SK-N-SH (cell line): ENCODE data around the gene DDX50. TPM values are rescaled to one million over a fixed set of nuclear protein-coding genes. Genes with fewer than 3 reads are reported as not detected.
"Not testable (repeated sequence)": the region's sequence is repeated elsewhere in the genome, so short reads cannot be mapped to it uniquely, and the experiment has no call there.

Experiments used
- CTCF ChIA-PET: fragments of 300-600, 350-600 bp; formaldehyde crosslinking; extraction: SDS; loops from one replicate; lab custom pipeline; 2021; lab: Yijun Ruan, JAX
- POLR2A ChIA-PET: fragments of 350-600 bp; sonication (Branson Sonifier 250); formaldehyde crosslinking; extraction: SDS; loops from one replicate; lab custom pipeline; 2020; ENCODE audit warnings: antibody characterized with exemption, inconsistent platforms; lab: Yijun Ruan, JAX
- DNase-seq: peaks from one replicate; pipeline ENCODE4 v3.0.0; 2012
- H2AFZ ChIP-seq: fragments of 200-600 bp; sonication (generic); 2 replicates; pipeline ENCODE4 v1.8.1; 2016; ENCODE audit warnings: antibody characterized with exemption, mild to moderate bottlenecking, low read depth
- H3F3A ChIP-seq: fragments of 200-600 bp; sonication (generic); replicated peaks from 2 replicates; pipeline ENCODE3; 2016; ENCODE audit warnings: antibody characterized with exemption, mild to moderate bottlenecking; ENCODE audit not compliant: insufficient read depth
- H3K27ac ChIP-seq, 2 experiments: fragments of 200-500 bp in 1 of 2; fragments of 200-600 bp in 1 of 2; sonication (Bioruptor generic) in 1 of 2; sonication (generic), shearing (Covaris generic) in 1 of 2; 2 replicates each; pipeline versions ENCODE4 v1.5.1 to v1.6.1; 2014 to 2016; ENCODE audit warnings: low read depth in 2 of 2, inconsistent platforms in 1 of 2, low read length in 1 of 2, mild to moderate bottlenecking in 1 of 2, mixed read lengths in 1 of 2
- H3K27me3 ChIP-seq: fragments of 200-600 bp; sonication (generic), shearing (Covaris generic); 2 replicates; pipeline ENCODE4 v1.6.1; 2016; ENCODE audit warnings: mixed run types; ENCODE audit not compliant: insufficient read depth
- H3K36me3 ChIP-seq, 2 experiments: fragments of 200-500 bp in 1 of 2; fragments of 200-600 bp in 1 of 2; sonication (Bioruptor generic) in 1 of 2; sonication (generic) in 1 of 2; replicated peaks in 1 of 2; 2 replicates each; pipeline versions ENCODE3 to v1.5.1; 2014 to 2016; ENCODE audit warnings: low read length in 1 of 2, mild to moderate bottlenecking in 1 of 2; ENCODE audit not compliant: insufficient read depth in 2 of 2, control insufficient read depth in 1 of 2
- H3K4me1 ChIP-seq, 2 experiments: fragments of 200-500 bp in 1 of 2; fragments of 200-600 bp in 1 of 2; sonication (Bioruptor generic) in 1 of 2; sonication (generic), shearing (Covaris generic) in 1 of 2; 2 replicates each; pipeline versions ENCODE4 v1.5.1 to v1.6.1; 2014 to 2016; ENCODE audit warnings: low read depth in 1 of 2, low read length in 1 of 2, mixed run types in 1 of 2; ENCODE audit not compliant: insufficient read depth in 2 of 2, control insufficient read depth in 1 of 2
- H3K4me2 ChIP-seq: fragments of 200-600 bp; sonication (generic), shearing (Covaris generic); 2 replicates; pipeline ENCODE4 v1.6.1; 2017; ENCODE audit warnings: mixed run types
- H3K4me3 ChIP-seq, 2 experiments: fragments of 200-500 bp in 1 of 2; fragments of 200-600 bp in 1 of 2; sonication (Bioruptor generic) in 1 of 2; sonication (generic), shearing (Covaris generic) in 1 of 2; 2 replicates each; pipeline versions ENCODE4 v1.5.1 to v1.8.1; 2014 to 2016; ENCODE audit warnings: low read depth in 2 of 2, inconsistent platforms in 1 of 2, low read length in 1 of 2, mild to moderate bottlenecking in 1 of 2, mixed read lengths in 1 of 2, moderate library complexity in 1 of 2
- H3K79me2 ChIP-seq: fragments of 200-600 bp; sonication (generic); 2 replicates; pipeline ENCODE4 v1.8.1; 2017; ENCODE audit warnings: mild to moderate bottlenecking; ENCODE audit not compliant: insufficient read depth
- H3K9ac ChIP-seq: fragments of 200-600 bp; sonication (generic); 2 replicates; pipeline ENCODE4 v1.6.1; 2017; ENCODE audit warnings: mixed run types
- H3K9me2 ChIP-seq: fragments of 200-600 bp; sonication (generic); 2 replicates; pipeline ENCODE4 v1.6.1; 2017; ENCODE audit warnings: mixed run types
- H3K9me3 ChIP-seq: fragments of 200-600 bp; sonication (generic); 2 replicates; pipeline ENCODE4 v1.6.1; 2017; ENCODE audit warnings: mixed run types, mild to moderate bottlenecking, moderate library complexity
- H4K20me1 ChIP-seq: fragments of 200-600 bp; sonication (generic); 2 replicates; pipeline ENCODE4 v1.6.1; 2017; ENCODE audit warnings: mild to moderate bottlenecking, mixed run types; ENCODE audit not compliant: insufficient read depth
- USF2 ChIP-seq: fragments of 150-350 bp; IDR thresholded peaks from 2 replicates; pipeline ENCODE4 v1.6.1; 2017; ENCODE audit warnings: antibody characterized with exemption, low read length, low read depth, borderline replicate concordance
- WGBS: methylation state at CpG from one replicate; pipeline ENCODE4 v1.1.6; 2017; ENCODE audit warnings: low lambda C conversion rate; 5-methylcytosine and 5-hydroxymethylcytosine counted together
- polyA plus RNA-seq, 3 experiments: library from polyadenylated mRNA; depleted of rRNA; stranded (reverse); fragments of >200 nt; gene quantifications; 2 replicates each; pipeline ENCODE4 v1.2.3, GENCODE V29; 2012
- TF ChIP-seq, protein P1 (sequence below): fragments of 150-350 bp; IDR thresholded peaks from 2 replicates; pipeline ENCODE4 v1.6.1; 2016; ENCODE audit warnings: mild to moderate bottlenecking, low read depth, low read length

DDX50 gene
- polyA plus RNA-seq, 1 of the 3 experiments (the other 2 are of a cell fraction) = 33.5 TPM

- H3K9ac ChIP-seq = no peak overlapping the region
- H2AFZ ChIP-seq = no peak overlapping the region
- DNase-seq = no peak
- H3K79me2 ChIP-seq = peaks cover 43% of the 10 kb centered on the region
- no peak for TF ChIP-seq USF2
- TF ChIP-seq, protein P1, sequence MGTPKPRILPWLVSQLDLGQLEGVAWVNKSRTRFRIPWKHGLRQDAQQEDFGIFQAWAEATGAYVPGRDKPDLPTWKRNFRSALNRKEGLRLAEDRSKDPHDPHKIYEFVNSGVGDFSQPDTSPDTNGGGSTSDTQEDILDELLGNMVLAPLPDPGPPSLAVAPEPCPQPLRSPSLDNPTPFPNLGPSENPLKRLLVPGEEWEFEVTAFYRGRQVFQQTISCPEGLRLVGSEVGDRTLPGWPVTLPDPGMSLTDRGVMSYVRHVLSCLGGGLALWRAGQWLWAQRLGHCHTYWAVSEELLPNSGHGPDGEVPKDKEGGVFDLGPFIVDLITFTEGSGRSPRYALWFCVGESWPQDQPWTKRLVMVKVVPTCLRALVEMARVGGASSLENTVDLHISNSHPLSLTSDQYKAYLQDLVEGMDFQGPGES = no peak
- WGBS = 81% methylated on average over 5 of the region's 5 CpGs
- no peak overlapping the region for H3K4me3 ChIP-seq
- no peaks in the 10 kb centered on the region for H3K4me1 ChIP-seq
- peaks cover 83 to 93% of the 10 kb centered on the region in 2 experiments for H3K36me3 ChIP-seq
- H3K9me2 ChIP-seq = no peaks in the 10 kb centered on the region
- H3K4me2 ChIP-seq = no peak overlapping the region
- H3F3A ChIP-seq = peaks cover 12% of the 10 kb centered on the region
- no peaks in the 10 kb centered on the region; the same call in none of the 2 replicates for H4K20me1 ChIP-seq
- H3K27me3 ChIP-seq = no peaks in the 10 kb centered on the region
- no peaks in the 10 kb centered on the region for H3K9me3 ChIP-seq
- ChIA-PET CTCF (interaction anchor here (1.3 to 1.4 kb wide), 2 partner anchors 14 to 18 kb away, joined by 3 read pairs; partner anchors contain the start of gene DDX21), POLR2A (no interaction called here)
- H3K27ac ChIP-seq = no peak overlapping the region
Measured at GRCh38 chr10:68973975-68974374, 72.9 kb downstream of the DDX50 start.

DNA sequence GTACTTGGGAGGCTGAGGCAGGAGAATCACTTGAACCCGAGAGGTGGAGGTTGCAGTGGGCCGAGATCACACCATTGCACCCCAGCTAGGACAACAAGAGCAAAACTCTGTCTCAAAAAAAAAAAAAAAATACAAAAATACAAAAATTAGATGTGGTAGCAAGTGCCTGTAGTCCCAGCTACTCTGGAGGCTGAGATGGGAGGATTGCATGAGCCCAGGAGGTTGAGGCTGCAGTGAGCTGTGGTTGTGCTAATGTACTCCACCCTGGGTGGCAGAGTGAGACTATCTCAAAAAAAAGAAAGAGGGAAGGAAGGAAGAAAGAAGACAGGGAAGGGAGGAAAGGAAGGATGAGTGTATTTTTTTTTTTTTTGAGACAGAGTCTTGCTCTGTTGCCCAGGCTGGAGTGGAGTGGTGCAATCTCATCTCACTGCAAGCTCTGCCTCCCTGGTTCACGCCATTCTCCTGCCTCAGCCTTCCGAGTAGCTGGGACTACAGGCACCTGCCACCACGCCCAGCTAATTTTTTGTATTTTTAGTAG lies 74.9 kb downstream of the DDX50 start:
- H3K9ac ChIP-seq, POLR2A ChIA-PET, H3K27me3 ChIP-seq, H3K9me2 ChIP-seq, H3K4me1 ChIP-seq, CTCF ChIA-PET, H4K20me1 ChIP-seq, H2AFZ ChIP-seq, H3K4me3 ChIP-seq, H3K4me2 ChIP-seq, H3K27ac ChIP-seq, H3F3A ChIP-seq, DNase-seq, H3K9me3 ChIP-seq: not testable (repeated sequence)
- Histone ChIP-seq H3K79me2 (peaks cover 33% of the 10 kb centered on the region), H3K36me3 (peaks cover 86% of the 10 kb centered on the region in 2 experiments)
- WGBS = 97% methylated on average over 5 of the region's 5 CpGs

- H3K9me2 ChIP-seq, H2AFZ ChIP-seq, H3K27ac ChIP-seq, H3K4me3 ChIP-seq, H3K4me1 ChIP-seq, H3K4me2 ChIP-seq, H3K27me3 ChIP-seq, DNase-seq, H3K9me3 ChIP-seq, H3K9ac ChIP-seq, H4K20me1 ChIP-seq: not testable (repeated sequence)
- ChIA-PET POLR2A (interaction anchor here (1.9 kb wide), 1 partner anchor 9 kb away, joined by 4 read pairs; no protein-coding TSS in a partner anchor), CTCF (interaction anchor here (1.2 to 1.9 kb wide), 2 partner anchors 10 to 26 kb away, joined by 3 to 5 read pairs; no protein-coding TSS in a partner anchor)
- WGBS = 93% methylated on average over 6 of the region's 6 CpGs
- Histone ChIP-seq H3K36me3 (peaks cover 78 to 85% of the 10 kb centered on the region in 2 experiments), H3K79me2 (peaks cover 15% of the 10 kb centered on the region; the same call in 1 of the 2 replicates), H3F3A (peaks cover 28% of the 10 kb centered on the region)
Measured at GRCh38 chr10:68979738-68980137, 78.6 kb downstream of the DDX50 start.
